ENCODE data around the gene PTGER1.

The PTGER1 gene

GRCh38 chr19:14497228-14497921 lies 22.2 kb upstream of the PTGER1 start:
- peak in 1 of 2 experiments; percentile 41 for DNase-seq

GRCh38 chr19:14496834-14497227 lies 21.7 kb upstream of the PTGER1 start:
- no peak for DNase-seq

GRCh38 chr19:14496029-14496833 lies 21.1 kb upstream of the PTGER1 start, which contains the start of gene GIPC1:
Gene GIPC1 (minus strand): TSS chr19:14496127. CDS start chr19:14482976, 13,151 bp downstream.
- peak; percentile 96 to 97 for DNase-seq

- no peak for DNase-seq
Measured at GRCh38 chr19:14495672-14496028, 20.5 kb upstream of the PTGER1 start.

- no peak for DNase-seq
Measured at GRCh38 chr19:14494910-14495671, 19.9 kb upstream of the PTGER1 start.

- DNase-seq = no peak
Measured at GRCh38 chr19:14494411-14494810, 19.3 kb upstream of the PTGER1 start.

GRCh38 chr19:14492756-14493337 lies 17.7 kb upstream of the PTGER1 start:
- no peak for DNase-seq

- DNase-seq = no peak
Measured at GRCh38 chr19:14487370-14488125, 12.4 kb upstream of the PTGER1 start.

- no peak for DNase-seq
Measured at GRCh38 chr19:14482172-14482941, 7.2 kb upstream of the PTGER1 start.

GRCh38 chr19:14480700-14481079 lies 5.5 kb upstream of the PTGER1 start:
- DNase-seq = no peak

GRCh38 chr19:14479975-14480699 lies 5.0 kb upstream of the PTGER1 start:
- no peak for DNase-seq

- DNase-seq = no peak
Measured at GRCh38 chr19:14479309-14479974, 4.3 kb upstream of the PTGER1 start.

- no peak for DNase-seq
Measured at GRCh38 chr19:14478113-14478545, 3.0 kb upstream of the PTGER1 start.

GRCh38 chr19:14477418-14478112 lies 2.4 kb upstream of the PTGER1 start:
- no peak for DNase-seq

- no peak for DNase-seq
Measured at GRCh38 chr19:14476673-14477401, 1.7 kb upstream of the PTGER1 start.

- no peak for DNase-seq
Measured at GRCh38 chr19:14476327-14476672, 1.1 kb upstream of the PTGER1 start.

GRCh38 chr19:14474827-14475226 lies 327 bp downstream of the PTGER1 start:
- no peak for DNase-seq

- no peak for DNase-seq
Measured at GRCh38 chr19:14473978-14474578, 1.1 kb downstream of the PTGER1 start.

All from SHP77 (cell line).